ENCODE results near the gene RC3H2.
"Not testable (repeated sequence)": the region's sequence is repeated elsewhere in the genome, so short reads cannot be mapped to it uniquely, and the experiment has no call there.

RC3H2 gene

GRCh38 chr9:122846371-122846940 is 58.7 kb downstream of the RC3H2 start:
- no peak overlapping the region for H3K4me3 Mint-ChIP-seq
- H3K27me3 Mint-ChIP-seq (ENCODE audit: low read depth, poor library complexity) = no peaks in the 10 kb centered on the region
- H3K4me1 Mint-ChIP-seq = no peaks in the 10 kb centered on the region
- H3K9me3 Mint-ChIP-seq = peaks cover 8% of the 10 kb centered on the region
- H3K36me3 Mint-ChIP-seq (ENCODE audit: low read depth) = peaks cover 65% of the 10 kb centered on the region
- DNase-seq = no peak
- no peak overlapping the region for H3K27ac Mint-ChIP-seq
- no peak for TF ChIP-seq CTCF (IDR thresholded peaks at IDR 0.05)

- H3K36me3 Mint-ChIP-seq (ENCODE audit: low read depth) = peaks cover 53% of the 10 kb centered on the region
- no peak for TF ChIP-seq CTCF (IDR thresholded peaks at IDR 0.05)
- no peaks in the 10 kb centered on the region for H3K4me1 Mint-ChIP-seq
- peaks cover 4% of the 10 kb centered on the region for H3K27me3 Mint-ChIP-seq (ENCODE audit: low read depth, poor library complexity)
- H3K9me3 Mint-ChIP-seq = no peaks in the 10 kb centered on the region
- no peak for DNase-seq
- H3K4me3 Mint-ChIP-seq = no peak overlapping the region
- H3K27ac Mint-ChIP-seq = no peak overlapping the region
Measured at GRCh38 chr9:122845116-122845515, 60.0 kb downstream of the RC3H2 start.

GRCh38 chr9:122844137-122844536 is 61.0 kb downstream of the RC3H2 start:
- Mint-ChIP-seq H3K27ac (no peak overlapping the region), H3K4me1 (no peaks in the 10 kb centered on the region), H3K4me3 (no peak overlapping the region), H3K36me3 (ENCODE audit: low read depth) (peaks cover 45% of the 10 kb centered on the region), H3K27me3 (ENCODE audit: low read depth, poor library complexity) (peaks cover 12% of the 10 kb centered on the region), H3K9me3 (no peaks in the 10 kb centered on the region)
- TF ChIP-seq CTCF (IDR thresholded peaks at IDR 0.05) = no peak
- DNase-seq = no peak

DNA sequence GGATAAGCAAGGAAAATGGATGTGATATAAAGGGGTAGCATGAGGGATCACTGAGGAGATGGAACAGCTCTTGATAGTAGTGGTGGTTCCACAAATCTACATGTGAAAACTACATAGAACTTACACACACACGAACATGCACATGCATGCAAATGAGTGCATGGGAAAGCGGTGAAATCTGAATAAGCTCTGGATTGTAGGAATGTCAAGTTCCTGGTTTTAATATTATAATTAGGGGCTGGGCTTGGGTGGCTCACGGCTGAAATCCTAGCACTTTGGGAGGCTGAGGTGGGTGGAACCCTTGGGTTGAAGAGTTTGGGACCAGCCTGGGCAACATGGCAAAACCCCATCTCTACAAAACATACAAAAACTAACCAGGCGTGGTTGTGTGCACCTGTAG is 63.7 kb downstream of the RC3H2 start:
- H3K9me3 Mint-ChIP-seq = no peaks in the 10 kb centered on the region
- no peak overlapping the region for H3K27ac Mint-ChIP-seq
- H3K36me3 Mint-ChIP-seq (ENCODE audit: low read depth) = peaks cover 23% of the 10 kb centered on the region
- H3K4me1 Mint-ChIP-seq = no peaks in the 10 kb centered on the region
- H3K27me3 Mint-ChIP-seq (ENCODE audit: low read depth, poor library complexity) = peaks cover 19% of the 10 kb centered on the region
- H3K4me3 Mint-ChIP-seq = no peak overlapping the region
- DNase-seq = no peak
- no peak for TF ChIP-seq CTCF (IDR thresholded peaks at IDR 0.05)

DNA sequence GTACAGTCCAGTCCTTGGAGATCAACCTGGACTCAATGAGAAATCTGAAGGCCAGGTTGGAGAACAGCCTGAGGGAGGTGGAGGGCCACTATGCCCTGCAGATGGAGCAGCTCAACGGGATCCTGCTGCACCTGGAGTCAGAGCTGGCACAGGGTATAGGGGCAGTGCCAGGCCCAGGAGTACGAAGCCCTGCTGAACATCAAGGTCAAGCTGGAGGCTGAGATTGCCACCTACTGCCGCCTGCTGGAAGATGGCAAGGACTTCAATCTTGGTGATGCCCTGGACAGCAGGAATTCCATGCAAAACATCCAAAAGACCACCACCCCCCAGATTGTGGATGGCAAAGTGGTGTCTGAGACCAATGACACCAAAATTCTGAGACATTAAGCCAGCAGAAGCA is 66.7 kb downstream of the RC3H2 start:
- not testable (repeated sequence) for H3K36me3 Mint-ChIP-seq (ENCODE audit: low read depth); H3K4me1 Mint-ChIP-seq; H3K4me3 Mint-ChIP-seq; H3K9me3 Mint-ChIP-seq; DNase-seq; H3K27ac Mint-ChIP-seq
- peaks cover 20% of the 10 kb centered on the region for H3K27me3 Mint-ChIP-seq (ENCODE audit: low read depth, poor library complexity)

- Mint-ChIP-seq H3K9me3 (no peaks in the 10 kb centered on the region), H3K27ac (no peak overlapping the region), H3K36me3 (ENCODE audit: low read depth) (no peaks in the 10 kb centered on the region), H3K4me3 (no peak overlapping the region), H3K4me1 (peaks cover 9% of the 10 kb centered on the region), H3K27me3 (ENCODE audit: low read depth, poor library complexity) (peaks cover 20% of the 10 kb centered on the region)
- TF ChIP-seq CTCF (IDR thresholded peaks at IDR 0.05) = no peak
- DNase-seq = no peak
Measured at GRCh38 chr9:122837266-122837850, 67.8 kb downstream of the RC3H2 start.

Measured in nephron progenitor cell (in vitro differentiated cells).